ENCODE data around the gene TXN2. TPM values are rescaled to one million over a fixed set of nuclear protein-coding genes. Genes with fewer than 3 reads are reported as not detected.

TXN2 gene
- total and polyA plus RNA-seq, 2 of the 4 experiments (the other 2 are of a cell fraction) = 49.6 to 166 TPM

- peak; percentile 79 for TF ChIP-seq USF2 (IDR thresholded peaks at IDR 0.05; ENCODE audit: low read depth, low read length)
- TF ChIP-seq FOS (IDR thresholded peaks at IDR 0.05; ENCODE audit: low read depth, low read length) = peak; percentile 77
These were observed 16.0 kb downstream of the TXN2 start (continued) for GRCh38 chr22:36465232-36466021.

DNA sequence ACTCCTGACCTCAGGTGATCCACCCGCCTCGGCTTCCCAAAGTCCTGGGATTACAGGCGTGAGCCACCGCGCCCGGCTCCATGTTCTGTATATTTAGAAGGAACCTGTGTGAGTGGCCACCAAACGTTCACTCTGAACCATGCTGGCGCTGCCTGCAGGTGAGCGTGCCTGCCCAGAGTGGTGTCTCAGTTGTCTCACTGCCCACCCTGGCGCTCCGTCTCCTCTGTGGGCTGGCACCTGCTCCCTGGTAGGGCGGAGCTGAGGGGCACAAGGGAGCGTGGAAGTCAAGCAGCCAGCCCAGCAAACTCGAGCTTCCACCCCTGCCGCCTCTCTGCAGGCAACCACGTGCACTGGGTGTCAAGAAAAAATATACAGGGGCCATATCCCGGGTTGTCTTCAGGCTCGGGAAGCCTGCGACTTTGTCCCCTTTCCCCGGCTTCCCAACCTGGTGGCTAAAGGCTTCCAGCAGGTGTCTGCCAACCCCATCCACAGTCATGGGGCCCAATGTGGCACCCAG lies 16.7 kb downstream of the TXN2 start:
- Histone ChIP-seq H3K23ac (ENCODE audit: low read depth, low read length) (peak overlapping the region; percentile 77), H3K56ac (ENCODE audit: extremely low read depth, insufficient read depth, low read length) (peak overlapping the region; percentile 52), H3K27ac (ENCODE audit: insufficient read depth, low read length) (peak overlapping the region; percentile 96), H2AK5ac (ENCODE audit: low read depth, low read length) (peak overlapping the region; percentile 100), H3K4me1 (ENCODE audit: control insufficient read depth, insufficient read depth, low read length) (peaks cover 48% of the 10 kb centered on the region), H3K4ac (ENCODE audit: low read depth, low read length) (peak overlapping the region; percentile 99), H4K91ac (ENCODE audit: insufficient read depth, low read depth, low read length) (peak overlapping the region; percentile 100), H3K18ac (ENCODE audit: low read depth, low read length) (peak overlapping the region; percentile 19), H3K79me1 (ENCODE audit: low read depth in 1 of 2, low read length in 2 of 2) (peaks cover 16 to 76% of the 10 kb centered on the region in 2 experiments; a peak in 3 of 4 replicates), H3K36me3 (ENCODE audit: control insufficient read depth, insufficient read depth, low read length) (0 out of 2 replicates have a peak, but pooled peaks cover 1% of the 10 kb centered on the region), H4K8ac (ENCODE audit: low read depth in 2 of 2, low read length in 2 of 2) (peak overlapping the region; percentile 93 to 99; a peak in 3 of 4 replicates), H3K9me3 (ENCODE audit: control insufficient read depth, insufficient read depth, low read length) (no peaks in the 10 kb centered on the region), H3K4me3 (ENCODE audit: insufficient read depth, low read depth, low read length) (no peak overlapping the region), H4K5ac (ENCODE audit: low read depth, low read length) (peak overlapping the region; percentile 0; the same call in 1 of the 2 replicates), H4K20me1 (ENCODE audit: insufficient read depth, low read length) (peaks cover 7% of the 10 kb centered on the region), H2BK15ac (ENCODE audit: low read depth, low read length) (peak overlapping the region; percentile 98; the same call in 2 of the 3 replicates), H3K4me2 (ENCODE audit: low read depth, low read length) (no peak overlapping the region), H3K9me1 (ENCODE audit: insufficient read depth, low read length) (peaks cover 37% of the 10 kb centered on the region), H2BK120ac (ENCODE audit: low read depth, low read length) (peak overlapping the region; percentile 99), H3K9ac (ENCODE audit: low read depth, low read length) (no peak overlapping the region), H2BK5ac (ENCODE audit: low read depth, low read length, poor library complexity, severe bottlenecking) (peak overlapping the region; percentile 99), H2BK20ac (ENCODE audit: low read depth, low read length) (peak overlapping the region; percentile 99), H3K27me3 (ENCODE audit: control insufficient read depth, insufficient read depth, low read length) (no peaks in the 10 kb centered on the region), H2AFZ (replicated peaks; ENCODE audit: low read length, poor library complexity) (peak overlapping the region; percentile 48), H2AK9ac (replicated peaks; ENCODE audit: low read depth, low read length, poor library complexity) (peak overlapping the region; percentile 91), H3K14ac (replicated peaks; ENCODE audit: low read depth, low read length) (peak overlapping the region; percentile 99)
- ChIA-PET CTCF (no interaction called here), POLR2A (ENCODE audit: unreplicated experiment) (interaction anchor here (1.4 kb wide), 1 partner anchor 79 kb away, joined by 3 read pairs; no protein-coding TSS in a partner anchor)
- DNase-seq (no peak), ATAC-seq (ENCODE audit: low read depth) (no peak)
- dilution Hi-C loops (cut with HindIII; ENCODE audit: low sequenced_read_pairs, unreplicated experiment) = no loop called here
- BruUV-seq (replicated peaks) = no TSS peak
- WGBS, 2 experiments (ENCODE audit: extremely low coverage in 2 of 2, insufficient read length in 1 of 2) = 82% methylated on average over 10 of the region's 20 CpGs; no CpG with 5 or more reads in 1 of the 2 experiments
- in situ Hi-C loops (cut with MboI; ENCODE audit: low sequenced_read_pairs) = loop anchor here (5.0 kb wide), 1 partner anchor 82 kb away; no protein-coding TSS in a partner anchor
- intact Hi-C loops (cut with micrococcal nuclease) = loop anchor here (1.0 to 5.0 kb wide), 4 partner anchors 47 to 135 kb away; no protein-coding TSS in a partner anchor
- TF ChIP-seq MXI1 (IDR thresholded peaks at IDR 0.05; ENCODE audit: borderline replicate concordance, low read depth, low read length) = no peak
- no peak for TF ChIP-seq MAFK (IDR thresholded peaks at IDR 0.05; ENCODE audit: low read depth, low read length)
- no peak for TF ChIP-seq RAD21 (IDR thresholded peaks at IDR 0.05; ENCODE audit: low read length)
- TF ChIP-seq, protein P1, sequence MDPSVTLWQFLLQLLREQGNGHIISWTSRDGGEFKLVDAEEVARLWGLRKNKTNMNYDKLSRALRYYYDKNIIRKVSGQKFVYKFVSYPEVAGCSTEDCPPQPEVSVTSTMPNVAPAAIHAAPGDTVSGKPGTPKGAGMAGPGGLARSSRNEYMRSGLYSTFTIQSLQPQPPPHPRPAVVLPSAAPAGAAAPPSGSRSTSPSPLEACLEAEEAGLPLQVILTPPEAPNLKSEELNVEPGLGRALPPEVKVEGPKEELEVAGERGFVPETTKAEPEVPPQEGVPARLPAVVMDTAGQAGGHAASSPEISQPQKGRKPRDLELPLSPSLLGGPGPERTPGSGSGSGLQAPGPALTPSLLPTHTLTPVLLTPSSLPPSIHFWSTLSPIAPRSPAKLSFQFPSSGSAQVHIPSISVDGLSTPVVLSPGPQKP (IDR thresholded peaks at IDR 0.05; ENCODE audit: borderline replicate concordance, low read depth, low read length) = no peak
- no peak for TF ChIP-seq POLR2A (IDR thresholded peaks at IDR 0.05; ENCODE audit: low read depth, low read length)
- no peak for TF ChIP-seq NFE2L2 (IDR thresholded peaks at IDR 0.05; ENCODE audit: low read depth, low read length)
- no peak for TF ChIP-seq BHLHE40 (IDR thresholded peaks at IDR 0.05; ENCODE audit: low read depth, low read length)
- no peak for TF ChIP-seq SMC3 (IDR thresholded peaks at IDR 0.05; ENCODE audit: low read depth, low read length)
- no peak for TF ChIP-seq FOS (IDR thresholded peaks at IDR 0.05; ENCODE audit: low read depth, low read length)
- TF ChIP-seq USF2 (IDR thresholded peaks at IDR 0.05; ENCODE audit: low read depth, low read length) = no peak
- no peak for TF ChIP-seq RFX5 (IDR thresholded peaks at IDR 0.05; ENCODE audit: low read depth, low read length)
- TF ChIP-seq CHD1 (IDR thresholded peaks at IDR 0.05; ENCODE audit: low read depth, low read length) = no peak

Data from IMR-90 (cell line).